GM23338 (cell line): Measurements from ENCODE around the gene BCL2L13. TPM values are rescaled to one million over a fixed set of nuclear protein-coding genes. Genes with fewer than 3 reads are reported as not detected.

Experiments used
- ATAC-seq: fragments of 200-7000 bp; cut with Tn5 transposase; 3 replicates; pipeline ENCODE4 v1.9.1; 2020
- DNase-seq: peaks from one replicate; pipeline ENCODE4 v3.0.0-alpha.2; 2015; ENCODE audit warnings: low spot score
- H2AFZ ChIP-seq: fragments of 200-600 bp; sonication (generic); 2 replicates; pipeline ENCODE4 v1.8.0; 2016; ENCODE audit warnings: antibody characterized with exemption, mild to moderate bottlenecking, moderate library complexity
- H3F3A ChIP-seq: fragments of 200-600 bp; sonication (generic); replicated peaks from 2 replicates; pipeline ENCODE4 v1.8.0; 2017; ENCODE audit warnings: antibody characterized with exemption, mixed run types, low read depth
- H3K27ac ChIP-seq: fragments of 200-600 bp; sonication (generic); 2 replicates; pipeline ENCODE4 v1.6.1; 2016; ENCODE audit warnings: low read depth
- H3K27me3 ChIP-seq: fragments of 200-600 bp; sonication (generic); 2 replicates; pipeline ENCODE4 v1.8.0; 2016; ENCODE audit warnings: mild to moderate bottlenecking, mixed run types, moderate library complexity; ENCODE audit not compliant: insufficient read depth
- H3K36me3 ChIP-seq: fragments of 200-600 bp; sonication (generic); 2 replicates; pipeline ENCODE4 v1.8.0; 2016; ENCODE audit warnings: mild to moderate bottlenecking; ENCODE audit not compliant: insufficient read depth
- H3K4me1 ChIP-seq: fragments of 200-600 bp; sonication (generic); 2 replicates; pipeline ENCODE4 v1.8.0; 2016; ENCODE audit warnings: mild to moderate bottlenecking, moderate library complexity; ENCODE audit not compliant: insufficient read depth
- H3K4me2 ChIP-seq: fragments of 200-600 bp; sonication (generic); 2 replicates; pipeline ENCODE4 v1.7.1; 2017; ENCODE audit warnings: mixed run types
- H3K4me3 ChIP-seq: fragments of 200-600 bp; sonication (generic); 2 replicates; pipeline ENCODE4 v1.6.1; 2016; ENCODE audit warnings: mixed run types
- H3K79me2 ChIP-seq: fragments of 200-600 bp; sonication (generic); replicated peaks from 2 replicates; pipeline ENCODE4 v1.8.0; 2017; ENCODE audit warnings: mild to moderate bottlenecking; ENCODE audit not compliant: insufficient read depth
- H3K9me2 ChIP-seq: fragments of 200-600 bp; sonication (generic); 2 replicates; pipeline ENCODE4 v1.8.0; 2017; ENCODE audit not compliant: insufficient read depth
- H4K20me1 ChIP-seq: fragments of 200-600 bp; sonication (generic); replicated peaks from 2 replicates; pipeline ENCODE4 v1.8.0; 2017; ENCODE audit warnings: mild to moderate bottlenecking; ENCODE audit not compliant: insufficient read depth
- H3K27ac Mint-ChIP-seq: 2 replicates; pipeline ENCODE4 v1.8.0; 2020; ENCODE audit warnings: inconsistent platforms, mild to moderate bottlenecking, moderate library complexity, mixed read lengths
- H3K27me3 Mint-ChIP-seq: 3 replicates; pipeline ENCODE4 v1.8.0; 2022; ENCODE audit warnings: low read depth, mild to moderate bottlenecking, moderate library complexity, mixed read lengths, inconsistent platforms; ENCODE audit not compliant: insufficient read depth, poor library complexity
- H3K36me3 Mint-ChIP-seq: 3 replicates; pipeline ENCODE4 v1.8.0; 2021; ENCODE audit warnings: low read depth, mild to moderate bottlenecking, inconsistent platforms, moderate library complexity, mixed read lengths
- H3K4me1 Mint-ChIP-seq: 3 replicates; pipeline ENCODE4 v1.8.0; 2020; ENCODE audit warnings: mild to moderate bottlenecking, inconsistent platforms, mixed read lengths
- H3K4me3 Mint-ChIP-seq: 3 replicates; pipeline ENCODE4 v1.8.0; 2021; ENCODE audit warnings: moderate library complexity, mild to moderate bottlenecking, inconsistent platforms, mixed read lengths
- H3K9me3 Mint-ChIP-seq: 3 replicates; pipeline ENCODE4 v1.8.0; 2020; ENCODE audit warnings: moderate library complexity, mild to moderate bottlenecking, inconsistent platforms, mixed read lengths
- CREB1 ChIP-seq: fragments of 250-450 bp; sonication (Bioruptor Pico); IDR thresholded peaks from 2 replicates; pipeline ENCODE4 v1.5.0; 2020; ENCODE audit warnings: low read depth, mild to moderate bottlenecking, moderate library complexity
- CTCF ChIP-seq, 2 experiments: fragments of 200-600 bp in 1 of 2; sonication (generic) in 1 of 2; conservative IDR thresholded peaks; 2 replicates each; pipeline versions ENCODE4 v1.5.1 to v1.6.1; 2016 to 2017; ENCODE audit warnings: antibody characterized with exemption in 2 of 2, low read depth in 2 of 2, mild to moderate bottlenecking in 2 of 2, moderate library complexity in 1 of 2
- ETS1 ChIP-seq: IDR thresholded peaks from 2 replicates; pipeline ENCODE4 v1.6.1; 2016; ENCODE audit warnings: antibody characterized with exemption
- EZH2 ChIP-seq: fragments of 200-600 bp; sonication (generic); IDR thresholded peaks from one replicate; pipeline ENCODE4 v1.8.0; 2017; ENCODE audit warnings: antibody characterized with exemption, mild to moderate bottlenecking, low read depth; ENCODE audit not compliant: unreplicated experiment
- EZH2phosphoT487 ChIP-seq: fragments of 200-600 bp; sonication (generic); IDR thresholded peaks from one replicate; pipeline ENCODE4 v1.8.1; 2018; ENCODE audit warnings: antibody characterized with exemption; ENCODE audit not compliant: unreplicated experiment
- JUNB ChIP-seq: IDR thresholded peaks from one replicate; pipeline ENCODE4 v1.6.1; 2016; ENCODE audit warnings: antibody characterized with exemption; ENCODE audit not compliant: unreplicated experiment
- NANOG ChIP-seq: IDR thresholded peaks from 2 replicates; pipeline ENCODE4 v1.6.1; 2016; ENCODE audit warnings: antibody characterized with exemption, borderline replicate concordance
- POLR2AphosphoS5 ChIP-seq: IDR thresholded peaks from 2 replicates; pipeline ENCODE4 v1.6.1; 2016; ENCODE audit warnings: antibody characterized with exemption, low read depth
- REST ChIP-seq: IDR thresholded peaks from one replicate; pipeline ENCODE4 v1.6.1; 2018; ENCODE audit warnings: antibody characterized with exemption; ENCODE audit not compliant: unreplicated experiment
- STAT1 ChIP-seq: IDR thresholded peaks from one replicate; pipeline ENCODE4 v1.6.1; 2016; ENCODE audit warnings: antibody characterized with exemption; ENCODE audit not compliant: unreplicated experiment
- ZNF114 ChIP-seq: fragments of 250-450 bp; sonication (Bioruptor Pico); IDR thresholded peaks from 2 replicates; pipeline ENCODE4 v1.5.0; 2020; ENCODE audit warnings: mild to moderate bottlenecking, moderate library complexity
- ZNF331 ChIP-seq: fragments of 250-450 bp; sonication (Bioruptor Pico); IDR thresholded peaks from 2 replicates; pipeline ENCODE4 v1.5.0; 2020; ENCODE audit warnings: low read depth, mild to moderate bottlenecking, moderate library complexity
- ZNF462 ChIP-seq: fragments of 250-450 bp; sonication (Bioruptor Pico); IDR thresholded peaks from 2 replicates; pipeline ENCODE4 v1.5.0; 2020; ENCODE audit warnings: mild to moderate bottlenecking, moderate library complexity
- polyA plus RNA-seq: library from polyadenylated mRNA; unstranded; fragments of >200 nt; fragmentation: Nextera tagmentation; extraction: Ambion mirVana; gene quantifications from 2 replicates; pipeline ENCODE4 v1.2.1, GENCODE V29; 2016
- total RNA-seq: library from RNA; depleted of rRNA; stranded (reverse); fragments of >200 nt; shearing (Covaris generic); gene quantifications from 2 replicates; pipeline ENCODE4 v1.2.3, GENCODE V29; 2014

BCL2L13 gene
- total and polyA plus RNA-seq, 2 experiments from 2014 or later: 22.4 to 32.3 TPM

GRCh38 chr22:17779286-17780115 is 140.9 kb downstream of the BCL2L13 start:
- DNase-seq (no peak), ATAC-seq (no peak)
- peaks cover 4% of the 10 kb centered on the region; the same call in 2 of the 3 replicates for H3K9me3 Mint-ChIP-seq
- Histone ChIP-seq H3K27me3 (0 out of 2 replicates have a peak, but pooled peaks cover 3% of the 10 kb centered on the region), H3K4me2 (no peak overlapping the region), H3K4me3 (no peak overlapping the region), H3K36me3 (no peaks in the 10 kb centered on the region), H2AFZ (0 out of 2 replicates have a peak overlapping the region, but pooled peaks have one; percentile 59), H3F3A (0 out of 2 replicates have a peak, but pooled peaks cover 5% of the 10 kb centered on the region), H3K79me2 (no peaks in the 10 kb centered on the region), H3K4me1 (no peaks in the 10 kb centered on the region; the same call in 1 of the 2 replicates), H3K27ac (no peak overlapping the region), H4K20me1 (no peaks in the 10 kb centered on the region), H3K9me2 (no peaks in the 10 kb centered on the region)
- no peak for TF ChIP-seq JUNB
- TF ChIP-seq STAT1: no peak
- no peak for TF ChIP-seq CTCF (conservative IDR thresholded peaks at IDR 0.05; ENCODE audit: low read depth in 2 of 2)
- TF ChIP-seq ZNF331 (CRISPR knock-in tag): no peak
- TF ChIP-seq REST: no peak
- TF ChIP-seq NANOG: no peak
- TF ChIP-seq ETS1: no peak
- no peak for TF ChIP-seq EZH2phosphoT487
- no peak for TF ChIP-seq ZNF462 (CRISPR knock-in tag)
- TF ChIP-seq POLR2AphosphoS5: no peak
- no peak for TF ChIP-seq EZH2
- no peak for TF ChIP-seq ZNF114 (CRISPR knock-in tag)
- TF ChIP-seq CREB1 (CRISPR knock-in tag): no peak
- H3K36me3 Mint-ChIP-seq: no peaks in the 10 kb centered on the region; the same call in 2 of the 3 replicates
- H3K27ac Mint-ChIP-seq: no peak overlapping the region
- peaks cover 32% of the 10 kb centered on the region for H3K4me1 Mint-ChIP-seq
- H3K27me3 Mint-ChIP-seq: peaks cover 15% of the 10 kb centered on the region
- H3K4me3 Mint-ChIP-seq: no peak overlapping the region; the same call in 2 of the 3 replicates
